HepG2 (cell line): ENCODE results near the gene PHF23. TPM values are rescaled to one million over a fixed set of nuclear protein-coding genes. Genes with fewer than 3 reads are reported as not detected.

Experiments
- CHD4 ChIP-seq: fragments of 200-600 bp; sonication (generic); IDR thresholded peaks from 2 replicates; pipeline ENCODE4 v1.7.0; 2017; ENCODE audit warnings: mild to moderate bottlenecking, low read length, borderline replicate concordance
- DNMT3B ChIP-seq: conservative IDR thresholded peaks from 2 replicates; pipeline ENCODE4 v1.6.1; 2016; ENCODE audit warnings: missing biosample characterization, control low read depth
- ELF1 ChIP-seq: sonication (generic); formaldehyde crosslinking; IDR thresholded peaks from 2 replicates; pipeline ENCODE4 v1.4.0; 2020; ENCODE audit warnings: missing genetic modification reagents
- ELF3 ChIP-seq: IDR thresholded peaks from 2 replicates; pipeline ENCODE4 v1.6.1; 2016; ENCODE audit warnings: missing genetic modification reagents, missing compliant biosample characterization
- EP300 ChIP-seq, 3 experiments: sonication (generic) in 1 of 3; formaldehyde crosslinking in 1 of 3; IDR thresholded peaks; 2 replicates each; pipeline versions ENCODE4 v1.5.1 to v1.6.1; 2011 to 2020; ENCODE audit warnings: low read depth in 2 of 3, low read length in 2 of 3, borderline replicate concordance in 1 of 3, improper control_type of control experiment in 1 of 3, mild to moderate bottlenecking in 1 of 3, missing genetic modification reagents in 1 of 3, moderate library complexity in 1 of 3
- FOXA3 ChIP-seq: IDR thresholded peaks from 2 replicates; pipeline ENCODE4 v1.6.1; 2016; ENCODE audit warnings: missing genetic modification reagents, missing compliant biosample characterization
- GFI1 ChIP-seq: sonication (generic); formaldehyde crosslinking; IDR thresholded peaks from 2 replicates; pipeline ENCODE4 v1.5.0; 2020; ENCODE audit warnings: missing genetic modification reagents, mild to moderate bottlenecking, borderline replicate concordance
- HOXA9 ChIP-seq: sonication (generic); formaldehyde crosslinking; IDR thresholded peaks from 2 replicates; pipeline ENCODE4 v1.8.1; 2022; ENCODE audit warnings: missing genetic modification reagents, mild to moderate bottlenecking, moderate library complexity, borderline replicate concordance
- JUN ChIP-seq: sonication (generic); formaldehyde crosslinking; IDR thresholded peaks from 2 replicates; pipeline ENCODE4 v1.4.0; 2020; ENCODE audit warnings: mild to moderate bottlenecking, missing genetic modification reagents
- KDM5B ChIP-seq: sonication (generic); formaldehyde crosslinking; IDR thresholded peaks from 2 replicates; pipeline ENCODE4 v1.4.0; 2020; ENCODE audit warnings: missing genetic modification reagents, mild to moderate bottlenecking, borderline replicate concordance
- KDM6A ChIP-seq: IDR thresholded peaks from 2 replicates; pipeline ENCODE4 v1.6.1; 2016; ENCODE audit warnings: low read depth
- KLF6 ChIP-seq: IDR thresholded peaks from 2 replicates; pipeline ENCODE4 v1.8.0; 2016; ENCODE audit warnings: missing biosample characterization, missing genetic modification reagents
- MAF1 ChIP-seq: sonication (generic); formaldehyde crosslinking; IDR thresholded peaks from 2 replicates; pipeline ENCODE4 v1.5.0; 2020; ENCODE audit warnings: missing genetic modification reagents, borderline replicate concordance
- NKX3-1 ChIP-seq: sonication (generic); formaldehyde crosslinking; IDR thresholded peaks from 2 replicates; pipeline ENCODE4 v1.5.0; 2020; ENCODE audit warnings: missing genetic modification reagents
- PHF21A ChIP-seq: sonication (generic); formaldehyde crosslinking; IDR thresholded peaks from 2 replicates; pipeline ENCODE4 v1.5.0; 2020; ENCODE audit warnings: mild to moderate bottlenecking, missing genetic modification reagents
- POLR2G ChIP-seq: fragments of 200-400 bp; formaldehyde crosslinking; IDR thresholded peaks from 2 replicates; pipeline ENCODE4 v1.6.1; 2018; ENCODE audit warnings: mild to moderate bottlenecking, low read depth, low read length, moderate library complexity
- SNRNP70 ChIP-seq: fragments of 200-400 bp; formaldehyde crosslinking; IDR thresholded peaks from 2 replicates; pipeline ENCODE4 v1.6.1; 2017; ENCODE audit warnings: mild to moderate bottlenecking, low read depth, low read length, moderate library complexity
- SRSF1 ChIP-seq: fragments of 200-400 bp; formaldehyde crosslinking; optimal IDR thresholded peaks from 2 replicates; pipeline ENCODE3; 2017; ENCODE audit warnings: mild to moderate bottlenecking, low read depth, low read length, moderate library complexity
- SYNCRIP ChIP-seq: fragments of 200-400 bp; formaldehyde crosslinking; IDR thresholded peaks from 2 replicates; pipeline ENCODE4 v1.6.1; 2018; ENCODE audit warnings: mild to moderate bottlenecking, low read depth, low read length; ENCODE audit not compliant: insufficient read depth
- ZBTB20 ChIP-seq: sonication (generic); formaldehyde crosslinking; IDR thresholded peaks from 2 replicates; pipeline ENCODE4 v1.8.1; 2023; ENCODE audit warnings: missing genetic modification reagents, low read depth, mild to moderate bottlenecking, borderline replicate concordance
- ZBTB39 ChIP-seq: sonication (generic); formaldehyde crosslinking; IDR thresholded peaks from 2 replicates; pipeline ENCODE4 v1.5.0; 2020; ENCODE audit warnings: missing genetic modification reagents
- ZC3H4 ChIP-seq: sonication (generic); formaldehyde crosslinking; IDR thresholded peaks from 2 replicates; pipeline ENCODE4 v1.4.0; 2020; ENCODE audit warnings: missing genetic modification reagents, borderline replicate concordance
- ZKSCAN1 ChIP-seq: fragments of 150-350 bp; IDR thresholded peaks from 2 replicates; pipeline ENCODE4 v1.6.1; 2014; ENCODE audit warnings: low read length
- ZNF207 ChIP-seq: fragments of 450-650 bp; IDR thresholded peaks from 2 replicates; pipeline ENCODE4 v1.6.1; 2016; ENCODE audit warnings: antibody characterized with exemption, borderline replicate concordance
- ZNF34 ChIP-seq: sonication (generic); formaldehyde crosslinking; IDR thresholded peaks from 2 replicates; pipeline ENCODE4 v1.4.0; 2020; ENCODE audit warnings: mild to moderate bottlenecking, missing genetic modification reagents, borderline replicate concordance
- ZNF44 ChIP-seq: sonication (generic); formaldehyde crosslinking; IDR thresholded peaks from 2 replicates; pipeline ENCODE4 v1.5.1; 2020; ENCODE audit warnings: mild to moderate bottlenecking, missing genetic modification reagents
- ZNF543 ChIP-seq: sonication (generic); formaldehyde crosslinking; IDR thresholded peaks from 2 replicates; pipeline ENCODE4 v1.4.0; 2020; ENCODE audit warnings: mild to moderate bottlenecking, missing genetic modification reagents
- ZNF7 ChIP-seq: IDR thresholded peaks from 2 replicates; pipeline ENCODE4 v1.6.1; 2016; ENCODE audit warnings: missing biosample characterization, missing genetic modification reagents
- ZNF83 ChIP-seq: sonication (generic); formaldehyde crosslinking; IDR thresholded peaks from 2 replicates; pipeline ENCODE4 v1.4.0; 2020; ENCODE audit warnings: missing genetic modification reagents, mild to moderate bottlenecking, borderline replicate concordance
- ZNF883 ChIP-seq: sonication (generic); formaldehyde crosslinking; IDR thresholded peaks from 2 replicates; pipeline ENCODE4 v1.5.1; 2020; ENCODE audit warnings: mild to moderate bottlenecking, missing genetic modification reagents; ENCODE audit errors: not compliant biosample characterization
- polyA plus RNA-seq, 8 experiments: library from polyadenylated mRNA; depleted of rRNA in 3 of 8; stranded (reverse) in 7 of 8; unstranded in 1 of 8; fragments of >200 nt; fragmentation: Illumina TruSeq in 4 of 8; extraction: Trizol in 4 of 8; gene quantifications; 2 replicates each; pipeline versions ENCODE4 v1.2.1 to v1.2.3, GENCODE V29; 2011 to 2016; ENCODE audit warnings: low read depth in 4 of 8, missing spikeins in 1 of 8, mixed read lengths in 1 of 8; ENCODE audit not compliant: insufficient read depth in 1 of 8
- total RNA-seq, 5 experiments: library from RNA; depleted of rRNA; stranded (reverse); fragments of >200 nt; fragmentation: Illumina TruSeq; extraction: Trizol; gene quantifications; 2 replicates each; pipeline ENCODE4 v1.2.3, GENCODE V29; 2016; ENCODE audit warnings: low read depth in 1 of 5

Gene PHF23
- total and polyA plus RNA-seq, 2 of the 13 experiments (the other 11 are each of a cell fraction or from before 2014, with no cell fraction given) = 27.6 to 33.2 TPM

- peak in 1 of 2 experiments; percentile 27; a peak in 1 of 4 replicates for TF ChIP-seq EP300 (IDR thresholded peaks at IDR 0.05; ENCODE audit: low read depth in 2 of 2, low read length in 2 of 2)
- TF ChIP-seq EP300 (CRISPR knock-in tag; IDR thresholded peaks at IDR 0.05; ENCODE audit: borderline replicate concordance) = 0 out of 2 replicates have a peak, but pooled peaks have one; percentile 23
- TF ChIP-seq ZNF207 = no peak
- TF ChIP-seq KDM6A (CRISPR knock-in tag) = no peak
- peak; percentile 79; the same call in 1 of the 2 replicates for TF ChIP-seq PHF21A (CRISPR knock-in tag)
- no peak for TF ChIP-seq SYNCRIP
- TF ChIP-seq ELF1 (CRISPR knock-in tag) = peak; percentile 66
- peak; percentile 60 for TF ChIP-seq SRSF1
- TF ChIP-seq POLR2G = peak; percentile 88
- peak; percentile 73 for TF ChIP-seq KDM5B (CRISPR knock-in tag)
- TF ChIP-seq HOXA9 (CRISPR knock-in tag) = no peak
- 0 out of 2 replicates have a peak, but pooled peaks have one; percentile 42 for TF ChIP-seq JUN (CRISPR knock-in tag)
- TF ChIP-seq NKX3-1 = peak; percentile 16; the same call in 1 of the 2 replicates
- no peak for TF ChIP-seq ZNF7 (CRISPR knock-in tag)
- peak; percentile 55 for TF ChIP-seq FOXA3 (CRISPR knock-in tag)
- TF ChIP-seq ZC3H4 (CRISPR knock-in tag) = no peak
- peak; percentile 13; the same call in 1 of the 2 replicates for TF ChIP-seq MAF1 (CRISPR knock-in tag)
- TF ChIP-seq ZNF44 = no peak
- TF ChIP-seq ZNF543 (CRISPR knock-in tag) = peak; percentile 81
- TF ChIP-seq ZBTB39 (CRISPR knock-in tag) = no peak
- peak; percentile 57; the same call in 1 of the 2 replicates for TF ChIP-seq ZNF34 (CRISPR knock-in tag)
- TF ChIP-seq CHD4 = peak; percentile 17; the same call in 1 of the 2 replicates
- no peak for TF ChIP-seq ZNF83 (CRISPR knock-in tag)
- peak; percentile 69; the same call in 1 of the 2 replicates for TF ChIP-seq ELF3
- TF ChIP-seq GFI1 = peak; percentile 40; the same call in 1 of the 2 replicates
- no peak for TF ChIP-seq DNMT3B (CRISPR knock-in tag)
- 0 out of 2 replicates have a peak, but pooled peaks have one; percentile 26 for TF ChIP-seq ZKSCAN1
- peak; percentile 72; the same call in 1 of the 2 replicates for TF ChIP-seq ZBTB20 (CRISPR knock-in tag)
- no peak for TF ChIP-seq ZNF883 (CRISPR knock-in tag)
- TF ChIP-seq KLF6 (CRISPR knock-in tag) = peak; percentile 54
- no peak for TF ChIP-seq SNRNP70
Observed at GRCh38 chr17:7252176-7253043, 13.2 kb upstream of the PHF23 start, which contains the start of gene ELP5 (continued).
